Measurements from ENCODE around the gene KRT78.

DNA sequence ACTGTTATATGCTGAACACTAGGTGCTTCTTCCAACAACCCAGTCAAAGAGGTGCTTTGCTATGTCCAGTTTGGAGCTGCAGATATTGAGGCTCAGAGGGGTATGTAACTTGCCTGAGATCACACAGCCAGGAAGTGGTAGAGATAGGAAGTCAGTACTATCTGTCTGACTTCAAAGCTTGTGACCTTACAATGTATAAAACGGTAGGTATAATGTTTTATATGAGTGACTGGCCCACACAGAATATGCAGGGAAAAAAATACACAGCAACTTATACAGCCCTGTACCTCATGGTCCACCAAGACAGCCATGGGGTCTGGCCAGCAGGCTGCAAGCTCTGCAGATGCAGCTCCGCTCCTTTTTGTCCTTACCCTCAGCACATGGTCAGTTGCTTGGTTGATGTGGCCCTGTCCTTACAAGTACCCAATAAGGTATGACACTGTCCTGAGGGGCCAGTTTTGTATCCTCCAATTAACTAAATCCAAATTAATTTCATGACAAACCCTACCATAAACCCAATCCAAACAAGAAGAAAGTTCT, 31.0 kb downstream of the KRT78 start:
- TF ChIP-seq, protein P1, sequence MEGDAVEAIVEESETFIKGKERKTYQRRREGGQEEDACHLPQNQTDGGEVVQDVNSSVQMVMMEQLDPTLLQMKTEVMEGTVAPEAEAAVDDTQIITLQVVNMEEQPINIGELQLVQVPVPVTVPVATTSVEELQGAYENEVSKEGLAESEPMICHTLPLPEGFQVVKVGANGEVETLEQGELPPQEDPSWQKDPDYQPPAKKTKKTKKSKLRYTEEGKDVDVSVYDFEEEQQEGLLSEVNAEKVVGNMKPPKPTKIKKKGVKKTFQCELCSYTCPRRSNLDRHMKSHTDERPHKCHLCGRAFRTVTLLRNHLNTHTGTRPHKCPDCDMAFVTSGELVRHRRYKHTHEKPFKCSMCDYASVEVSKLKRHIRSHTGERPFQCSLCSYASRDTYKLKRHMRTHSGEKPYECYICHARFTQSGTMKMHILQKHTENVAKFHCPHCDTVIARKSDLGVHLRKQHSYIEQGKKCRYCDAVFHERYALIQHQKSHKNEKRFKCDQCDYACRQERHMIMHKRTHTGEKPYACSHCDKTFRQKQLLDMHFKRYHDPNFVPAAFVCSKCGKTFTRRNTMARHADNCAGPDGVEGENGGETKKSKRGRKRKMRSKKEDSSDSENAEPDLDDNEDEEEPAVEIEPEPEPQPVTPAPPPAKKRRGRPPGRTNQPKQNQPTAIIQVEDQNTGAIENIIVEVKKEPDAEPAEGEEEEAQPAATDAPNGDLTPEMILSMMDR (conservative IDR thresholded peaks at IDR 0.05; ENCODE audit: low read length): no peak
- TF ChIP-seq EZH2phosphoT487 (IDR thresholded peaks at IDR 0.05; ENCODE audit: borderline replicate concordance): no peak
